ENCODE results near the gene EIF4G1.

Gene EIF4G1

GRCh38 chr3:184314363-184314699, at the start of gene EIF4G1:
EIF4G1 (plus strand) TSS chr3:184314606; CDS start chr3:184315797, 1,191 bp downstream.
- TF ChIP-seq ZBTB7A (IDR thresholded peaks at IDR 0.05; ENCODE audit: low read depth) (peak; percentile 2; the same call in 1 of the 2 replicates), REST (IDR thresholded peaks at IDR 0.05; ENCODE audit: low read depth) (no peak), TAF1 (IDR thresholded peaks at IDR 0.05; ENCODE audit: low read depth) (peak; percentile 90), RAD21 (IDR thresholded peaks at IDR 0.05; ENCODE audit: low read depth) (no peak), CREB1 (IDR thresholded peaks at IDR 0.05; ENCODE audit: low read depth) (no peak), EP300 (IDR thresholded peaks at IDR 0.05; ENCODE audit: borderline replicate concordance) (no peak), USF1 (IDR thresholded peaks at IDR 0.05) (peak; percentile 99), MAX (IDR thresholded peaks at IDR 0.05) (peak; percentile 82), TEAD4 (IDR thresholded peaks at IDR 0.05) (no peak), EGR1 (IDR thresholded peaks at IDR 0.05) (peak; percentile 47), TCF12 (IDR thresholded peaks at IDR 0.05; ENCODE audit: low read depth) (no peak), FOXM1 (IDR thresholded peaks at IDR 0.05; ENCODE audit: borderline replicate concordance, low read depth) (no peak), CEBPB (IDR thresholded peaks at IDR 0.05) (no peak), YY1 (IDR thresholded peaks at IDR 0.05; ENCODE audit: low read depth) (peak; percentile 82; the same call in 1 of the 2 replicates), NFIC (IDR thresholded peaks at IDR 0.05) (no peak)

GRCh38 chr3:184272269-184272668, 42.1 kb upstream of the EIF4G1 start:
- TF ChIP-seq TEAD4 (IDR thresholded peaks at IDR 0.05) = no peak
- no peak for TF ChIP-seq TCF12 (IDR thresholded peaks at IDR 0.05; ENCODE audit: low read depth)
- no peak for TF ChIP-seq TAF1 (IDR thresholded peaks at IDR 0.05; ENCODE audit: low read depth)

GRCh38 chr3:184275381-184275701, 39.1 kb upstream of the EIF4G1 start:
- no peak for TF ChIP-seq ZBTB7A (IDR thresholded peaks at IDR 0.05; ENCODE audit: low read depth)
- TF ChIP-seq EP300 (IDR thresholded peaks at IDR 0.05; ENCODE audit: borderline replicate concordance) = no peak
- no peak for TF ChIP-seq MAX (IDR thresholded peaks at IDR 0.05)
- no peak for TF ChIP-seq USF1 (IDR thresholded peaks at IDR 0.05)
- TF ChIP-seq FOXM1 (IDR thresholded peaks at IDR 0.05; ENCODE audit: borderline replicate concordance, low read depth) = no peak
- TF ChIP-seq TAF1 (IDR thresholded peaks at IDR 0.05; ENCODE audit: low read depth) = no peak
- no peak for TF ChIP-seq EGR1 (IDR thresholded peaks at IDR 0.05)
- no peak for TF ChIP-seq CREB1 (IDR thresholded peaks at IDR 0.05; ENCODE audit: low read depth)
- no peak for TF ChIP-seq NFIC (IDR thresholded peaks at IDR 0.05)
- no peak for TF ChIP-seq RAD21 (IDR thresholded peaks at IDR 0.05; ENCODE audit: low read depth)
- no peak for TF ChIP-seq YY1 (IDR thresholded peaks at IDR 0.05; ENCODE audit: low read depth)
- TF ChIP-seq TEAD4 (IDR thresholded peaks at IDR 0.05) = no peak
- no peak for TF ChIP-seq REST (IDR thresholded peaks at IDR 0.05; ENCODE audit: low read depth)

GRCh38 chr3:184275961-184276910, 38.2 kb upstream of the EIF4G1 start, which contains the start of gene ECE2:
ECE2 (plus strand) TSS chr3:184276022; CDS start chr3:184276154, 132 bp downstream.
- TF ChIP-seq CREB1 (IDR thresholded peaks at IDR 0.05; ENCODE audit: low read depth) (no peak), RAD21 (IDR thresholded peaks at IDR 0.05; ENCODE audit: low read depth) (no peak)

- TF ChIP-seq NFIC (IDR thresholded peaks at IDR 0.05) = no peak
- no peak for TF ChIP-seq EGR1 (IDR thresholded peaks at IDR 0.05)
- TF ChIP-seq EP300 (IDR thresholded peaks at IDR 0.05; ENCODE audit: borderline replicate concordance) = no peak
- no peak for TF ChIP-seq RAD21 (IDR thresholded peaks at IDR 0.05; ENCODE audit: low read depth)
- TF ChIP-seq USF1 (IDR thresholded peaks at IDR 0.05) = no peak
- no peak for TF ChIP-seq FOXM1 (IDR thresholded peaks at IDR 0.05; ENCODE audit: borderline replicate concordance, low read depth)
- TF ChIP-seq MAX (IDR thresholded peaks at IDR 0.05) = no peak
- TF ChIP-seq CEBPB (IDR thresholded peaks at IDR 0.05) = no peak
- no peak for TF ChIP-seq REST (IDR thresholded peaks at IDR 0.05; ENCODE audit: low read depth)
- TF ChIP-seq TCF12 (IDR thresholded peaks at IDR 0.05; ENCODE audit: low read depth) = no peak
- TF ChIP-seq YY1 (IDR thresholded peaks at IDR 0.05; ENCODE audit: low read depth) = no peak
- no peak for TF ChIP-seq ZBTB7A (IDR thresholded peaks at IDR 0.05; ENCODE audit: low read depth)
- no peak for TF ChIP-seq TAF1 (IDR thresholded peaks at IDR 0.05; ENCODE audit: low read depth)
- TF ChIP-seq CREB1 (IDR thresholded peaks at IDR 0.05; ENCODE audit: low read depth) = no peak
- no peak for TF ChIP-seq TEAD4 (IDR thresholded peaks at IDR 0.05)
Measured at GRCh38 chr3:184277366-184277765, 37.0 kb upstream of the EIF4G1 start.
